GM13977 (cell line): ENCODE data around the gene NFX1.

Experiments
- DNase-seq: peaks from one replicate; pipeline ENCODE4 v3.0.0; 2012; ENCODE audit warnings: low spot score
- in situ Hi-C: fragments of 300-500 bp; cut with MboI; formaldehyde crosslinking; loops from one replicate; pipeline ENCODE4 v1.12.0; 2022; ENCODE audit warnings: low sequenced_read_pairs, low pct_unique_long_range_greater_than_20kb, mixed read lengths, inconsistent platforms; ENCODE audit not compliant: unreplicated experiment
- TF ChIP-seq, protein P1 (sequence below): IDR thresholded peaks from 2 replicates; pipeline ENCODE4 v1.5.1; 2012; ENCODE audit warnings: mild to moderate bottlenecking, control low read depth; ENCODE audit not compliant: insufficient read depth; ENCODE audit errors: extremely low read depth, missing control alignments

The NFX1 gene

DNA sequence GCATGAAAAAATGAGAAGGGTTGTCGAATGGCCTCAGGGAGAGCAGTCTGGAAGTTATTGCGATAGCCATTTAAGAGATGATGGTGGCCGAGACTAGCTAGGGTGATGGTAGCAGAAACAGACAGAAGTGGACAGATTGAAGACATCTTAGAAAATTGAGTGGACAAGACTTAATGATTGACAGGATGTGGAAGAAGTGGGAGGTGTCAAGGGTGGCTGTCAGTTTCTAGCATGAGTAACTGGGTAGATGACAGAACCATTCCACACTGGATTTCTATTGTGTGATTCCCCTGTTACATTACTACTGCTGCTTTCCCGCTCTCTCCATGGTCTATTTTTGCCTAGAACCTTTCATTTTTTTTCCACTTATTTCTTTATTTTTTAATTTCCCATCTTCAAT is 12.8 kb upstream of the NFX1 start:
- no peak for DNase-seq
- TF ChIP-seq, protein P1, sequence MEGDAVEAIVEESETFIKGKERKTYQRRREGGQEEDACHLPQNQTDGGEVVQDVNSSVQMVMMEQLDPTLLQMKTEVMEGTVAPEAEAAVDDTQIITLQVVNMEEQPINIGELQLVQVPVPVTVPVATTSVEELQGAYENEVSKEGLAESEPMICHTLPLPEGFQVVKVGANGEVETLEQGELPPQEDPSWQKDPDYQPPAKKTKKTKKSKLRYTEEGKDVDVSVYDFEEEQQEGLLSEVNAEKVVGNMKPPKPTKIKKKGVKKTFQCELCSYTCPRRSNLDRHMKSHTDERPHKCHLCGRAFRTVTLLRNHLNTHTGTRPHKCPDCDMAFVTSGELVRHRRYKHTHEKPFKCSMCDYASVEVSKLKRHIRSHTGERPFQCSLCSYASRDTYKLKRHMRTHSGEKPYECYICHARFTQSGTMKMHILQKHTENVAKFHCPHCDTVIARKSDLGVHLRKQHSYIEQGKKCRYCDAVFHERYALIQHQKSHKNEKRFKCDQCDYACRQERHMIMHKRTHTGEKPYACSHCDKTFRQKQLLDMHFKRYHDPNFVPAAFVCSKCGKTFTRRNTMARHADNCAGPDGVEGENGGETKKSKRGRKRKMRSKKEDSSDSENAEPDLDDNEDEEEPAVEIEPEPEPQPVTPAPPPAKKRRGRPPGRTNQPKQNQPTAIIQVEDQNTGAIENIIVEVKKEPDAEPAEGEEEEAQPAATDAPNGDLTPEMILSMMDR: no peak
- in situ Hi-C loops: no loop called here

DNA sequence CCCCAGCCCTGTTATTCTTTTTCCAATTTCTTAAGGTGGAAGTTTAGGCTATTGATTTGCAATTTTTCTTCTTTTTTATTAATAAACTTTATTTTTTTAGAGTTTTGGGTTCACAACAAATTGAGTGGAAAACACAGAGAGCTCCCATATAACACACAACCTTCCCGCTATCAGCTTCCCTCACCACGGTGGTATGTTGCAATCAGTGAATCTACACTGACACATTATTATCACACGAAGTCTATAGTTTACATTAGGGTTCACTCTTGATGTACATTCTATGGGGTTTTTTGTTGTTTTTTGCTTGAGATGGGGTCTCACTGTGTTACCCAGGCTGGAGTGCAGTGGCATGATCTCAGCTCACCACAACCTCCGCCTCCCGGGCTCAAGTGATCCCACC is 4.8 kb upstream of the NFX1 start:
- DNase-seq: no peak

DNA sequence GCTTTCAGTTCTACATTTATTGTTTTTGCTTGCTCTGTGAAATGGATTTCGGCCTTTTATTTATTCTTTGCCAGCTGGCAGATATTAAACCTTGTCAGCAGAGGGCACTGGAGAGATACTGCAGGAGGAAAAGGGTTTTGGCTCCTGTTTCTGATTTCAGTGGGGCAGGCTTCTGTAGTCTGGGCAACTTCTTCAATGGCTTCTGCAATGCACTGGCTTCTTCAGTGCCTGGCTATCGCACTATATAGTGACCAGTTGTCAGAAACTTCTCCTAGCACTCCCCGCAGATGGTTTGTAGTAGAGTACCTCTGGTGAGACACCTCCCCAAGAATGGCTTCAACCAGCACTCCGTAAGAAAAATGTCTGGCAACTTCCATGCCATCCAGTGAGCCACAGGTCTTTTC is 3.2 kb upstream of the NFX1 start:
- peak; percentile 69 for DNase-seq
- TF ChIP-seq, protein P1: peak; percentile 79
- in situ Hi-C loops: no loop called here

More for the DNA sequence above, 4.8 kb upstream of the NFX1 start:
- in situ Hi-C loops: no loop called here
- TF ChIP-seq, protein P1: no peak

DNA sequence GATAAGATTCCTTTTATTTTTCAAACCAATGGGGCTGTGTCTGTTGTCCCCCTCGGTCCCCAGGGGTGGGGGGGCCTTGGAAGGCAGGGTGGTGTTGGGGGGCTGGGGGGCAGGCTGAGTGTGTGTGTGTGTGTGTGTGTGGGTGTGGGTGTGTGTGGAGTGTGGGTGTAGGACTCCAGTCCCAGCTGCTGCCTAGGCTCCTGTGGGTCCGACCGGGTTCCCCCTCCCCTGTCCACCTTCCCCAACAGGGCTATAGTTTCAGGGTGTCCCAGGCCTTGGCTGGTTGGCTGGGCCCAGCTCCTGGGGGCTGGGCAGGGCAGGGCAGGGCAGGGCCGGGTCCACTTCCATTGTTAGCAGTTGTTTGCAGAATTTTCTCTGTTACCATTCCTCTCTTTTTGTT is 2.1 kb upstream of the NFX1 start:
- TF ChIP-seq, protein P1: no peak
- DNase-seq: no peak
- in situ Hi-C loops: no loop called here

DNA sequence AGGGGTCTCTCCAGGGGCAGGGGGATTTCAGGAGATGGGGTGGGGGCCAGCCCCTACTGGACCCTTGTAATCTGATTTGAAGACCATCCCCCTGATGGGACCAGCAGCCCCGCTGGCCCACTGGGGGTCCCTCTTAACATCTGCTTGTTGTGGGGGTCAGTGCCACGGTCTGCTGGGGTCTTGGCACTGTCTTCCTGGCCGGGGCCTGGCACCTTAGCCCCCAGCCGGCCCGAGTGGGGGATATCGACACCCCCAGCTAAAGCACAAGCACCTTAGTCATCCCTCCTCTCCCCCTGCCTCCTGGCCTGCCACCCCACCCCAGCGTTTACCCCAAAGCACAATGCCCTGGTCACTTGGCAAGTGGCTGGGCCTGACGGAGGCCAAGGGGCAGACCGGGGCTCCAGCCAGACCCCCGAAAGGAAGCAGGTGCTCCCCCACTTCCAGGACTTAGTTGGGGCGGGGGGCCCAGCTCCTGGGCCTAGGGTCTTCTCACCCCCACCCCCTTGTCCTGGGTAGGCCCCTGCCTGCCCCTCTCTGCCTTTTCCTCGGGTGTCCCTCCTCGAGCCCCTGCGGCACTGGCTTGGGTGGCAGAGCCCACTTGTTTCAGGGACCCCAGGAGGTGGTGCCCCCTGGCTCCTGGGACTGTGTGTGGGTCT is 1.4 kb upstream of the NFX1 start:
- TF ChIP-seq, protein P1: no peak
- in situ Hi-C loops: no loop called here

DNA sequence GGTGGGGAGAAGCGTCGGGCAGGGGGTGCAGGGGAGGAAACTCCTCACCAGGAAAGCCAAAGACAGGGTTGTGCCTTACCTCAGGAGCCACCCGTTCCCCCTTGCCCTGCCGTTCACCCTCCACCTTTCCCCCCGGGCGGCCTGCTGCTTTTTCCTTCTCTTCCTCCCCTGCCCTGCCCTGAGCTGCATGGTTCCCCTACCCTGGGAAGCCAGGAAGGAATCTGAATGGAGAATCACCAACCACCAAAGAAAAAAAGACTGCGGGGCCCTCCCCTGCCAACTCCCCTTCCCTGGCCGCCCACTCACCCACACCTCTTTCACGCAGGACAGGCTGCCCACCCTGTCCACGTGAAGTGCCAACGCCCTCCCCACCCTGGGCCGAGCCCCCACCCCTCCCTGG is 820 bp upstream of the NFX1 start:
- DNase-seq: no peak
- TF ChIP-seq, protein P1: no peak
- in situ Hi-C loops: no loop called here

More for the DNA sequence above, 1.4 kb upstream of the NFX1 start:
- DNase-seq: no peak

DNA sequence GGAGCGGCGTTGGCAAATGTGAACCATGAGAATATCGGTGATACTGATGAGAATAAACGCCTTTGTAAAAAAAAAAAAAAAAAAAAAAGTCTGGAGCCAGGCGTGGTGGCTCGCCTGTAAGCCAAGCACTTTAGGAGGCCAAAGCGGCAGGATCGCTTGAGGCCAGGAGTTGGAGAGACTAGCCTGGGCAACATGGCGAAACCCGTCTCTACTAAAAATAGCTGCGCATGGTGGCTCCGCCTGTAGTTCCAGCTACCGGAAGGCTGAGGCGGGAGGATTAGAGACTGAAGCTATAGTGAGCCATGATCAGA is 425 bp upstream of the NFX1 start:
- in situ Hi-C loops: no loop called here
- TF ChIP-seq, protein P1: no peak
- no peak for DNase-seq
